ENCODE results near the gene SLC25A48.

SLC25A48 gene

DNA sequence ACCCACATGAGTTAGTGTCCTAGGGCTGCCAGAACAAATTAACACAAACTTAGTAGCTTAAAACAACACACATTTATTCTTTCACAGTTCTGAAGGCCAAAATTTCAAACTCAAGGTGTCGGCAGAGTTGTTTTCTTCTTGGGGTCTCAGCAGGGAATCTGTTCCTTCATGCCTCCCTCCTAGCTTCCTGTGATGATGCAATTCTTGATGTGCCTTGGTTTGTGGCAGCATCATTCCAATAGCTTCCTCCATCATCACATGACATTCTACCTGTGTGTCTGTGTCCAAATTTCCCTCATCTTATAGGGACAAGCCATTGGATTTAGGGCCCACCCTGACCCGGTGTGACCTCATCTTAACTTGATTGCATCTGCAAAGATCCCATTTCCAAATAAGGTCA is 12.2 kb upstream of the SLC25A48 start:
- Histone ChIP-seq H3K4me3 (ENCODE audit: low read length) (no peak overlapping the region), H3K79me2 (ENCODE audit: control insufficient read depth, low read length) (no peaks in the 10 kb centered on the region), H4K20me1 (ENCODE audit: control insufficient read depth, insufficient read depth, low read depth, low read length) (no peaks in the 10 kb centered on the region), H3K4me2 (ENCODE audit: low read length) (no peak overlapping the region), H3K9me2 (replicated peaks; ENCODE audit: control insufficient read depth, low read length) (no peaks in the 10 kb centered on the region), H3F3A (ENCODE audit: control insufficient read depth, insufficient read depth) (no peaks in the 10 kb centered on the region), H3K36me3 (ENCODE audit: control insufficient read depth, low read length) (no peaks in the 10 kb centered on the region), H3K27ac (ENCODE audit: low read depth, low read length) (no peak overlapping the region), H3K27me3 (ENCODE audit: control insufficient read depth, low read length) (peaks cover 10% of the 10 kb centered on the region; the same call in 1 of the 2 replicates), H3K9me3 (ENCODE audit: control insufficient read depth, insufficient read depth, low read length) (no peaks in the 10 kb centered on the region), H3K4me1 (ENCODE audit: control insufficient read depth, low read length) (no peaks in the 10 kb centered on the region)
- TF ChIP-seq, protein P1, sequence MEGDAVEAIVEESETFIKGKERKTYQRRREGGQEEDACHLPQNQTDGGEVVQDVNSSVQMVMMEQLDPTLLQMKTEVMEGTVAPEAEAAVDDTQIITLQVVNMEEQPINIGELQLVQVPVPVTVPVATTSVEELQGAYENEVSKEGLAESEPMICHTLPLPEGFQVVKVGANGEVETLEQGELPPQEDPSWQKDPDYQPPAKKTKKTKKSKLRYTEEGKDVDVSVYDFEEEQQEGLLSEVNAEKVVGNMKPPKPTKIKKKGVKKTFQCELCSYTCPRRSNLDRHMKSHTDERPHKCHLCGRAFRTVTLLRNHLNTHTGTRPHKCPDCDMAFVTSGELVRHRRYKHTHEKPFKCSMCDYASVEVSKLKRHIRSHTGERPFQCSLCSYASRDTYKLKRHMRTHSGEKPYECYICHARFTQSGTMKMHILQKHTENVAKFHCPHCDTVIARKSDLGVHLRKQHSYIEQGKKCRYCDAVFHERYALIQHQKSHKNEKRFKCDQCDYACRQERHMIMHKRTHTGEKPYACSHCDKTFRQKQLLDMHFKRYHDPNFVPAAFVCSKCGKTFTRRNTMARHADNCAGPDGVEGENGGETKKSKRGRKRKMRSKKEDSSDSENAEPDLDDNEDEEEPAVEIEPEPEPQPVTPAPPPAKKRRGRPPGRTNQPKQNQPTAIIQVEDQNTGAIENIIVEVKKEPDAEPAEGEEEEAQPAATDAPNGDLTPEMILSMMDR (IDR thresholded peaks at IDR 0.05; ENCODE audit: low read depth, low read length, poor library complexity, severe bottlenecking), result no peak
- no peak for TF ChIP-seq EZH2phosphoT487 (IDR thresholded peaks at IDR 0.05; ENCODE audit: borderline replicate concordance, low read length)

DNA sequence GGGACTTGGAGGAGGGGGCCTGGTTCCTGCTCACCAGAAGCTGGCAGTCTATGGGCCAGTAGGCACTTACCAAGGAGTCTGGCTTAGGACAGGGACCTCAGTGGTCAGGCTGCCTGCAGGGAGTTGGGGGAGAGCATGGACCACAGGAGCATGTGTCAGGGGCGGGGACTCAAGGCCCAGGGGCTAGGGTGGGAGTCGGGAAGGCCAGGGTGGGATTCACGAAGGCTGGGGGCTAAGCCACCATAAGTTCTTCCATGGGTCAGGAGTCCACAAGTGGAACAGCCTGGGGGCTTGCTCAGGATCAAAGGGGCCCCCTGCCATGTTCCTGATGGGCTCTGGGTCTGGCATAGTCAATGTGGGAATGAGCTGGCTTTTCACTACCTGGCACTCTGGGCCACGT is 11.5 kb upstream of the SLC25A48 start:
- Histone ChIP-seq H3K9me3 (ENCODE audit: control insufficient read depth, insufficient read depth, low read length) (no peaks in the 10 kb centered on the region), H3K79me2 (ENCODE audit: control insufficient read depth, low read length) (no peaks in the 10 kb centered on the region), H3K27me3 (ENCODE audit: control insufficient read depth, low read length) (peaks cover 5% of the 10 kb centered on the region; the same call in 1 of the 2 replicates), H4K20me1 (ENCODE audit: control insufficient read depth, insufficient read depth, low read depth, low read length) (no peaks in the 10 kb centered on the region), H3K4me2 (ENCODE audit: low read length) (no peak overlapping the region), H3K4me1 (ENCODE audit: control insufficient read depth, low read length) (no peaks in the 10 kb centered on the region), H3K36me3 (ENCODE audit: control insufficient read depth, low read length) (no peaks in the 10 kb centered on the region), H3F3A (ENCODE audit: control insufficient read depth, insufficient read depth) (no peaks in the 10 kb centered on the region), H3K27ac (ENCODE audit: low read depth, low read length) (no peak overlapping the region), H3K4me3 (ENCODE audit: low read length) (no peak overlapping the region), H3K9me2 (replicated peaks; ENCODE audit: control insufficient read depth, low read length) (no peaks in the 10 kb centered on the region)
- TF ChIP-seq EZH2phosphoT487 (IDR thresholded peaks at IDR 0.05; ENCODE audit: borderline replicate concordance, low read length), result no peak
- TF ChIP-seq, protein P1 (IDR thresholded peaks at IDR 0.05; ENCODE audit: low read depth, low read length, poor library complexity, severe bottlenecking), result no peak

GRCh38 chr5:135823881-135824280 is 10.6 kb upstream of the SLC25A48 start:
- Histone ChIP-seq H3K4me3 (ENCODE audit: low read length) (no peak overlapping the region), H3K79me2 (ENCODE audit: control insufficient read depth, low read length) (no peaks in the 10 kb centered on the region), H3K9me2 (replicated peaks; ENCODE audit: control insufficient read depth, low read length) (no peaks in the 10 kb centered on the region), H3K27ac (ENCODE audit: low read depth, low read length) (no peak overlapping the region), H3K27me3 (ENCODE audit: control insufficient read depth, low read length) (0 out of 2 replicates have a peak, but pooled peaks cover 3% of the 10 kb centered on the region), H3K4me2 (ENCODE audit: low read length) (no peak overlapping the region), H3K36me3 (ENCODE audit: control insufficient read depth, low read length) (no peaks in the 10 kb centered on the region), H3F3A (ENCODE audit: control insufficient read depth, insufficient read depth) (no peaks in the 10 kb centered on the region), H3K9me3 (ENCODE audit: control insufficient read depth, insufficient read depth, low read length) (no peaks in the 10 kb centered on the region), H4K20me1 (ENCODE audit: control insufficient read depth, insufficient read depth, low read depth, low read length) (no peaks in the 10 kb centered on the region), H3K4me1 (ENCODE audit: control insufficient read depth, low read length) (no peaks in the 10 kb centered on the region)
- TF ChIP-seq EZH2phosphoT487 (IDR thresholded peaks at IDR 0.05; ENCODE audit: borderline replicate concordance, low read length), result no peak
- TF ChIP-seq, protein P1 (IDR thresholded peaks at IDR 0.05; ENCODE audit: low read depth, low read length, poor library complexity, severe bottlenecking), result no peak

Data from DOHH2 (cell line).